Trophoblast cell (in vitro differentiated cells and primary cell): ENCODE results near the gene RNF114.

Experiments
- DNase-seq, 2 donors: peaks; one replicate each; pipeline ENCODE4 v3.0.0-alpha.2; 2016
- H2AFZ ChIP-seq: 2 replicates; pipeline ENCODE4 v1.6.1; 2013; ENCODE audit warnings: low read length, moderate library complexity, mild to moderate bottlenecking; ENCODE audit not compliant: insufficient read depth, poor library complexity
- H2AK5ac ChIP-seq: 2 replicates; pipeline ENCODE4 v1.6.1; 2013; ENCODE audit warnings: mild to moderate bottlenecking, low read length
- H2BK120ac ChIP-seq: 2 replicates; pipeline ENCODE4 v1.6.1; 2013; ENCODE audit warnings: low read length, mild to moderate bottlenecking, moderate library complexity; ENCODE audit not compliant: insufficient read depth, poor library complexity
- H2BK12ac ChIP-seq: 2 replicates; pipeline ENCODE4 v1.6.1; 2013; ENCODE audit warnings: mild to moderate bottlenecking, low read length, moderate library complexity
- H2BK5ac ChIP-seq: 2 replicates; pipeline ENCODE4 v1.6.1; 2013; ENCODE audit warnings: low read length, low read depth, moderate library complexity, mild to moderate bottlenecking; ENCODE audit not compliant: poor library complexity
- H3K14ac ChIP-seq: 2 replicates; pipeline ENCODE4 v1.6.1; 2013; ENCODE audit warnings: mild to moderate bottlenecking, low read length
- H3K18ac ChIP-seq: 2 replicates; pipeline ENCODE4 v1.6.1; 2013; ENCODE audit warnings: mild to moderate bottlenecking, low read length
- H3K23ac ChIP-seq: 2 replicates; pipeline ENCODE4 v1.6.1; 2013; ENCODE audit warnings: low read length
- H3K27ac ChIP-seq: 2 replicates; pipeline ENCODE4 v1.5.1; 2013; ENCODE audit warnings: low read depth, mild to moderate bottlenecking, inconsistent platforms, low read length, moderate library complexity
- H3K27me3 ChIP-seq: 2 replicates; pipeline ENCODE4 v1.6.1; 2013; ENCODE audit warnings: inconsistent platforms, mild to moderate bottlenecking, low read length, moderate library complexity; ENCODE audit not compliant: insufficient read depth
- H3K36me3 ChIP-seq, 2 experiments: 1 replicate in 1 of 2; 2 replicates in 1 of 2; pipeline ENCODE4 v1.6.1; 2013; ENCODE audit warnings: low read length in 2 of 2, mild to moderate bottlenecking in 2 of 2, moderate library complexity in 1 of 2; ENCODE audit not compliant: insufficient read depth in 2 of 2, control insufficient read depth in 1 of 2
- H3K4ac ChIP-seq: 2 replicates; pipeline ENCODE4 v1.6.1; 2013; ENCODE audit warnings: low read depth, mild to moderate bottlenecking, low read length, moderate library complexity
- H3K4me1 ChIP-seq, 2 experiments: 1 replicate in 1 of 2; 2 replicates in 1 of 2; pipeline ENCODE4 v1.6.1; 2013; ENCODE audit warnings: low read length in 2 of 2, mild to moderate bottlenecking in 2 of 2, moderate library complexity in 1 of 2; ENCODE audit not compliant: insufficient read depth in 2 of 2, control insufficient read depth in 1 of 2
- H3K4me2 ChIP-seq: 2 replicates; pipeline ENCODE4 v1.6.1; 2013; ENCODE audit warnings: inconsistent platforms, mild to moderate bottlenecking, low read length, moderate library complexity
- H3K4me3 ChIP-seq: 2 replicates; pipeline ENCODE4 v1.5.1; 2013; ENCODE audit warnings: mild to moderate bottlenecking, low read depth, low read length, inconsistent platforms
- H3K79me1 ChIP-seq: one replicate; pipeline ENCODE4 v1.6.1; 2013; ENCODE audit warnings: low read length
- H3K79me2 ChIP-seq: 2 replicates; pipeline ENCODE4 v1.6.1; 2013; ENCODE audit warnings: low read length, mild to moderate bottlenecking; ENCODE audit not compliant: control insufficient read depth, insufficient read depth, poor library complexity
- H3K9ac ChIP-seq: 2 replicates; pipeline ENCODE4 v1.6.1; 2013; ENCODE audit warnings: mild to moderate bottlenecking, low read length
- H3K9me3 ChIP-seq: 2 replicates; pipeline ENCODE4 v1.6.1; 2013; ENCODE audit warnings: low read depth, mild to moderate bottlenecking, control low read depth, inconsistent platforms, low read length; ENCODE audit not compliant: insufficient read depth
- H4K12ac ChIP-seq: 2 replicates; pipeline ENCODE4 v1.6.1; 2013; ENCODE audit warnings: low read depth, mild to moderate bottlenecking, low read length, moderate library complexity
- H4K8ac ChIP-seq: 2 replicates; pipeline ENCODE4 v1.6.1; 2013; ENCODE audit warnings: low read depth, mild to moderate bottlenecking, low read length, moderate library complexity
- H4K91ac ChIP-seq: one replicate; pipeline ENCODE4 v1.6.1; 2013; ENCODE audit warnings: low read depth, mild to moderate bottlenecking, low read length, moderate library complexity
- WGBS: extraction: QIAGEN DNeasy Blood & Tissue Kit; methylation state at CpG from one replicate; pipeline ENCODE4 v1.1.7; 2013; ENCODE audit warnings: missing lambda C conversion rate; ENCODE audit not compliant: insufficient read length, insufficient coverage; ENCODE audit errors: extremely low coverage; 5-methylcytosine and 5-hydroxymethylcytosine counted together

The RNF114 gene

DNA sequence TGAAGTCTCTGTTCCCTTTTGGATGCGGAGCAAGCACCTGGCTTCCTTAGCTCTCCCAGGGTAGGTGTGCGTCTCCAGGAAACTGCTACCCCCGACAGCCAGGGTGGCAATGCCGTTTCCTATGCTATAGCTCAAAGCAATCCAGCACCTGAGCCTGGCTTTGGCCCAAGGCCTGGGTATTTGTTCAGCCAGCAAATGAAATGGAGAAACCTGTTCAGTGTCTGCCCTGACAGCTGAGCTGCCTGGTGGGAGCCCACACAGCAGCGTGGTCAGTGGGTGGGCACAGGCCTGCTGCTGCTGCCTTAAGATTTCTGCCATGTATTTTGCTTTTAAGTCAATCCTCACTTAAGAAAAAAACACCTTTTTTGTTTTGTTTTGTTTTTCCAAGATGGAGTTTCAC is 34.6 kb upstream of the RNF114 start:
- Histone ChIP-seq H2BK5ac (no peak overlapping the region), H3K27ac (no peak overlapping the region), H3K9ac (no peak overlapping the region), H3K18ac (no peak overlapping the region), H3K36me3 (peaks cover 21 to 26% of the 10 kb centered on the region in 2 experiments), H2AFZ (no peak overlapping the region), H4K91ac (no peak overlapping the region), H3K4me1 (peaks cover 0 to 6% of the 10 kb centered on the region in 2 experiments), H4K12ac (no peak overlapping the region), H3K23ac (no peak overlapping the region), H2BK120ac (no peak overlapping the region), H3K4me3 (no peak overlapping the region), H3K14ac (no peak overlapping the region), H2BK12ac (no peak overlapping the region), H3K9me3 (no peaks in the 10 kb centered on the region), H2AK5ac (no peak overlapping the region), H3K79me2 (no peaks in the 10 kb centered on the region), H3K4me2 (no peak overlapping the region), H4K8ac (no peak overlapping the region), H3K4ac (no peak overlapping the region), H3K27me3 (no peaks in the 10 kb centered on the region), H3K79me1 (no peaks in the 10 kb centered on the region)
- DNase-seq = no peak
- no CpG with 5 or more reads among the region's 5 CpGs for WGBS

DNA sequence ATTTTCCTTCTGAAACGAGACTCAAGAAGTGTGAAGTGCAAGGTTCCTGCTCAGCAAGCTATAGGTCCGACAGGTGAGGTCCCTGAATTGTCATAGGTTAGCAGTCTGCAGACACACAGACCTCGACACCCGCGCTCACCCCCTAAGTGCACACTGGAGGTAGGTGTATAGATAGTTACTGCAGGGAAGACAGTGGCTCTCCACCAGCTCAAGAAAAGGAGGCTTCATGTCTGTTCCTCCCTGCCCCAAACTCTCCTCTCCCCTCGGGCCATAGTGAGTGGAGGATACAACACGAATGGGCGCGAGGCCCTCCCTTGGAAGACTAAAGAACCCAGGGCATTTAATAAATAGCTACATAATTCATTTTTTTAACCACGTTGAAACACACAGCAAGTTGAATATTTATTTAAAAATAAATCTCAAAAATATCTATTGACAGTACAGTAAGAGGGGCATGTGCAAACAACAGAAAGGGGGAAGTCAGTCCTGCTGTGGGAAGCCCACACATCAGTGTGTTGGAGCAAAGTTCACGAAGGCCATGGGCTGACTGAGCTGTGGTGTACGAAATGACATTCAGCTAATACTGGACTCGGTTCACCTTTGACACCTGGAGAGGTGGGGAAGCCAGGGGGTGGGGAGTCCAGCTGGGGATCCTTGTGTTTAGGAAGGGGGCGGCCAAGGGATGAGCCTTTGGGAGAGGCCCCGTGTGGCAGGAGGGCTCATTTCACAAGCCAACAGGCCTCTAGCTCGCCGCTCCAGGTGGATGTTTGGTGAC is 31.6 kb upstream of the RNF114 start:
- Histone ChIP-seq H2AK5ac (no peak overlapping the region), H3K79me1 (no peaks in the 10 kb centered on the region), H2BK5ac (no peak overlapping the region), H3K4me2 (no peak overlapping the region), H3K18ac (no peak overlapping the region), H3K4me3 (no peak overlapping the region), H3K23ac (no peak overlapping the region), H3K27ac (no peak overlapping the region), H4K12ac (no peak overlapping the region), H3K36me3 (peaks cover 41 to 43% of the 10 kb centered on the region in 2 experiments), H3K9ac (no peak overlapping the region), H2BK120ac (no peak overlapping the region), H4K8ac (no peak overlapping the region), H3K9me3 (no peaks in the 10 kb centered on the region), H3K4ac (no peak overlapping the region), H2AFZ (no peak overlapping the region), H2BK12ac (no peak overlapping the region), H3K27me3 (no peaks in the 10 kb centered on the region), H3K79me2 (no peaks in the 10 kb centered on the region), H4K91ac (no peak overlapping the region), H3K4me1 (peaks cover 0 to 6% of the 10 kb centered on the region in 2 experiments), H3K14ac (no peak overlapping the region)
- DNase-seq = no peak
- no CpG with 5 or more reads among the region's 17 CpGs for WGBS

GRCh38 chr20:49905415-49906091 is 30.6 kb upstream of the RNF114 start:
- Histone ChIP-seq H3K9ac (no peak overlapping the region), H3K18ac (no peak overlapping the region), H4K12ac (no peak overlapping the region), H3K79me2 (no peaks in the 10 kb centered on the region), H3K9me3 (no peaks in the 10 kb centered on the region), H3K4me2 (no peak overlapping the region), H2BK120ac (no peak overlapping the region), H3K4ac (no peak overlapping the region), H2AFZ (no peak overlapping the region), H3K4me3 (no peak overlapping the region), H3K23ac (no peak overlapping the region), H3K36me3 (peaks cover 46 to 52% of the 10 kb centered on the region in 2 experiments), H2AK5ac (no peak overlapping the region), H3K4me1 (peaks cover 0 to 6% of the 10 kb centered on the region in 2 experiments), H2BK12ac (no peak overlapping the region), H3K27ac (no peak overlapping the region), H3K79me1 (no peaks in the 10 kb centered on the region), H3K14ac (no peak overlapping the region), H4K8ac (no peak overlapping the region), H2BK5ac (no peak overlapping the region), H3K27me3 (no peaks in the 10 kb centered on the region), H4K91ac (no peak overlapping the region)
- no peak for DNase-seq
- no CpG with 5 or more reads among the region's 29 CpGs for WGBS

GRCh38 chr20:49906101-49906604 is 30.0 kb upstream of the RNF114 start:
- Histone ChIP-seq H3K4me3 (no peak overlapping the region), H4K8ac (no peak overlapping the region), H3K79me2 (no peaks in the 10 kb centered on the region), H3K27me3 (no peaks in the 10 kb centered on the region), H3K4me2 (no peak overlapping the region), H3K14ac (no peak overlapping the region), H3K9me3 (no peaks in the 10 kb centered on the region), H3K18ac (no peak overlapping the region), H3K4me1 (peaks cover 0 to 3% of the 10 kb centered on the region in 2 experiments), H2AFZ (no peak overlapping the region), H3K9ac (no peak overlapping the region), H2BK120ac (no peak overlapping the region), H4K12ac (no peak overlapping the region), H4K91ac (no peak overlapping the region), H3K23ac (no peak overlapping the region), H3K79me1 (no peaks in the 10 kb centered on the region), H3K36me3 (peaks cover 46 to 52% of the 10 kb centered on the region in 2 experiments), H3K4ac (no peak overlapping the region), H2AK5ac (no peak overlapping the region), H2BK5ac (no peak overlapping the region), H2BK12ac (no peak overlapping the region), H3K27ac (no peak overlapping the region)
- WGBS = no CpG with 5 or more reads among the region's 37 CpGs
- no peak for DNase-seq
